ENCODE results near the gene VEGFB. TPM values are rescaled to one million over a fixed set of nuclear protein-coding genes. Genes with fewer than 3 reads are reported as not detected.

Gene VEGFB
- total and polyA plus RNA-seq, 2 donors (not counting 3 experiments of a cell fraction or from before 2014, with no cell fraction given), result 19.3 to 98.1 TPM

- Histone ChIP-seq H3K9me3 (replicated peaks; ENCODE audit: control insufficient read depth, insufficient read depth, low read length) (no peaks in the 10 kb centered on the region), H2AFZ (ENCODE audit: low read depth, low read length) (no peak overlapping the region), H3K9me1 (replicated peaks; ENCODE audit: control insufficient read depth, extremely low read depth, insufficient read depth, low read length) (no peaks in the 10 kb centered on the region), H4K20me1 (replicated peaks; ENCODE audit: control insufficient read depth, extremely low read depth, insufficient read depth, low read length) (no peaks in the 10 kb centered on the region), H3K27ac (ENCODE audit: insufficient read depth, low read depth, low read length) (no peak overlapping the region), H3K4me1 (ENCODE audit: control insufficient read depth, extremely low read depth, insufficient read depth, low read length) (peaks cover under 1% of the 10 kb centered on the region), H3K9ac (replicated peaks; ENCODE audit: extremely low read depth, insufficient read depth, low read length) (no peak overlapping the region), H3K79me2 (ENCODE audit: control insufficient read depth, insufficient read depth, low read length) (no peaks in the 10 kb centered on the region), H3K4me2 (ENCODE audit: insufficient read depth, low read length) (no peak overlapping the region), H3K4me3 (replicated peaks in 1 of 3; ENCODE audit: insufficient read depth in 1 of 3, low read depth in 1 of 3, low read length in 3 of 3) (no peak overlapping the region), H3K27me3 (ENCODE audit: control insufficient read depth in 2 of 2, insufficient read depth in 2 of 2, low read length in 2 of 2) (no peaks in the 10 kb centered on the region), H3K36me3 (ENCODE audit: control insufficient read depth in 2 of 2, extremely low read depth in 1 of 2, insufficient read depth in 2 of 2, low read length in 2 of 2) (peaks cover 2 to 16% of the 10 kb centered on the region in 2 experiments)
- TF ChIP-seq FOS (IDR thresholded peaks at IDR 0.05; ENCODE audit: borderline replicate concordance, insufficient read depth, low read length) (no peak), POLR2A (IDR thresholded peaks at IDR 0.05; ENCODE audit: low read depth, low read length) (no peak), JUN (IDR thresholded peaks at IDR 0.05; ENCODE audit: borderline replicate concordance, insufficient read depth, insufficient read length, low read depth) (no peak), MYC (IDR thresholded peaks at IDR 0.05; ENCODE audit: low read depth, low read length) (no peak), POLR2AphosphoS5 (IDR thresholded peaks at IDR 0.05; ENCODE audit: insufficient read depth, low read depth, low read length) (no peak), GATA2 (IDR thresholded peaks at IDR 0.05; ENCODE audit: insufficient read depth, insufficient read length, low read depth, low read length) (no peak), EZH2 (IDR thresholded peaks at IDR 0.05; ENCODE audit: borderline replicate concordance, low read depth, low read length, severe bottlenecking) (no peak), CTCF (IDR thresholded peaks at IDR 0.05; ENCODE audit: extremely low read depth in 1 of 2, insufficient read depth in 1 of 2, low read depth in 1 of 2, low read length in 2 of 2) (no peak), MAX (IDR thresholded peaks at IDR 0.05; ENCODE audit: insufficient read depth, insufficient read length) (no peak)
- DNase-seq (ENCODE audit: low read depth, low spot score), result no peak
- dilution Hi-C loops (cut with MboI; ENCODE audit: extremely low pct_ligation_motif_present, low sequenced_read_pairs) (no loop called here), intact Hi-C loops (cut with micrococcal nuclease) (no loop called here)
- POLR2A ChIA-PET, result no interaction called here
- no peak for FAIRE-seq
- BruUV-seq (replicated peaks), result no TSS peak
- CTCF ChIA-PET, result interaction anchor here (0.6 to 4.4 kb wide), 3 partner anchors 24 to 1467 kb away, joined by 3 to 20 read pairs (median 3); partner anchors contain the start of gene CATSPERZ
Measured at GRCh38 chr11:64276653-64277431, 42.5 kb downstream of the VEGFB start.
